Keratinocyte (primary cell): ENCODE measurements around the gene TENT5A. TPM values are rescaled to one million over a fixed set of nuclear protein-coding genes. Genes with fewer than 3 reads are reported as not detected.

Experiments used
- DNase-seq: peaks from one replicate; pipeline ENCODE4 v3.0.0-alpha.2; 2011; ENCODE audit warnings: low read depth, missing footprints, low spot score
- FAIRE-seq: peaks from 2 replicates; lab custom pipeline; 2011; peaks lifted over from hg19 to GRCh38; lab: Jason Lieb, UNC
- H2AFZ ChIP-seq: 2 replicates; pipeline ENCODE4 v1.6.0; 2012; ENCODE audit warnings: low read length, control low read depth, inconsistent platforms; ENCODE audit not compliant: control insufficient read depth
- H3K27ac ChIP-seq: 2 replicates; pipeline ENCODE4 v1.5.1; 2011; ENCODE audit warnings: low read length; ENCODE audit not compliant: control insufficient read depth, insufficient read depth
- H3K27me3 ChIP-seq: 3 replicates; pipeline ENCODE4 v1.6.0; 2011; ENCODE audit warnings: low read length; ENCODE audit not compliant: control insufficient read depth, insufficient read depth; ENCODE audit errors: extremely low read depth
- H3K36me3 ChIP-seq, 2 experiments: 2 replicates in 1 of 2; 3 replicates in 1 of 2; pipeline ENCODE4 v1.5.1; 2011; ENCODE audit warnings: low read length in 2 of 2, mild to moderate bottlenecking in 1 of 2; ENCODE audit not compliant: control insufficient read depth in 2 of 2, insufficient read depth in 2 of 2; ENCODE audit errors: extremely low read depth in 1 of 2
- H3K4me1 ChIP-seq: 3 replicates; pipeline ENCODE4 v1.5.1; 2011; ENCODE audit warnings: low read length; ENCODE audit not compliant: control insufficient read depth, insufficient read depth; ENCODE audit errors: extremely low read depth
- H3K4me2 ChIP-seq: 3 replicates; pipeline ENCODE4 v1.6.0; 2011; ENCODE audit warnings: low read depth, low read length; ENCODE audit not compliant: control insufficient read depth, insufficient read depth; ENCODE audit errors: extremely low read depth
- H3K4me3 ChIP-seq, 3 experiments: fragments of 200-600 bp in 1 of 3; sonication (generic) in 1 of 3; 2 replicates in 2 of 3; 3 replicates in 1 of 3; pipeline ENCODE4 v1.5.1; 2011 to 2016; ENCODE audit warnings: low read length in 3 of 3, mild to moderate bottlenecking in 3 of 3, control low read depth in 2 of 3, inconsistent platforms in 1 of 3, low read depth in 1 of 3, mixed read lengths in 1 of 3, mixed run types in 1 of 3, moderate library complexity in 1 of 3; ENCODE audit not compliant: control insufficient read depth in 2 of 3, insufficient read depth in 2 of 3; ENCODE audit errors: extremely low read depth in 1 of 3
- H3K79me2 ChIP-seq: 2 replicates; pipeline ENCODE4 v1.6.0; 2012; ENCODE audit warnings: low read length; ENCODE audit not compliant: control insufficient read depth, insufficient read depth
- H3K9ac ChIP-seq: 3 replicates; pipeline ENCODE4 v1.6.0; 2011; ENCODE audit warnings: low read length; ENCODE audit not compliant: control insufficient read depth, insufficient read depth; ENCODE audit errors: extremely low read depth
- H3K9me1 ChIP-seq: 3 replicates; pipeline ENCODE4 v1.6.0; 2011; ENCODE audit warnings: low read length; ENCODE audit not compliant: control insufficient read depth, insufficient read depth; ENCODE audit errors: extremely low read depth
- H3K9me3 ChIP-seq: 2 replicates; pipeline ENCODE4 v1.5.1; 2012; ENCODE audit warnings: low read depth, low read length; ENCODE audit not compliant: control insufficient read depth
- H4K20me1 ChIP-seq: 3 replicates; pipeline ENCODE4 v1.6.0; 2011; ENCODE audit warnings: low read length; ENCODE audit not compliant: control insufficient read depth, insufficient read depth; ENCODE audit errors: extremely low read depth
- EZH2 ChIP-seq: IDR thresholded peaks from one replicate; pipeline ENCODE4 v1.6.1; 2012; ENCODE audit warnings: inconsistent platforms, mild to moderate bottlenecking, low read length, moderate library complexity
- dilution Hi-C: fragments of 300-500 bp; cut with MboI; formaldehyde crosslinking; loops from one replicate; pipeline ENCODE4 v1.7.0; 2020; ENCODE audit warnings: low sequenced_read_pairs; ENCODE audit not compliant: extremely low pct_ligation_motif_present
- polyA plus RNA-seq, 5 experiments: library from polyadenylated mRNA; depleted of rRNA in 3 of 5; stranded (reverse) in 3 of 5; stranded (forward) in 1 of 5; unstranded in 1 of 5; fragments of >200 nt; gene quantifications; 1 replicate in 1 of 5; 2 replicates in 3 of 5; 3 replicates in 1 of 5; pipeline versions ENCODE4 v1.2.1 to v1.2.3, GENCODE V29; 2011 to 2012; ENCODE audit warnings: missing spikeins in 2 of 5, low read depth in 1 of 5, low replicate concordance in 1 of 5
- TF ChIP-seq, protein P1 (sequence below), 3 experiments: IDR thresholded peaks in 1 of 3; conservative IDR thresholded peaks in 1 of 3; optimal IDR thresholded peaks in 1 of 3; 2 replicates in 2 of 3; 3 replicates in 1 of 3; pipeline versions ENCODE3 to v1.5.1; 2011; ENCODE audit warnings: low read length in 3 of 3, mild to moderate bottlenecking in 3 of 3, moderate library complexity in 2 of 3, control low read depth in 1 of 3, inconsistent platforms in 1 of 3; ENCODE audit not compliant: insufficient read depth in 2 of 3; ENCODE audit errors: extremely low read depth in 1 of 3

The TENT5A gene
- polyA plus RNA-seq, 1 donor (not counting 4 experiments of a cell fraction or from before 2014, with no cell fraction given), result 1.6 TPM

DNA sequence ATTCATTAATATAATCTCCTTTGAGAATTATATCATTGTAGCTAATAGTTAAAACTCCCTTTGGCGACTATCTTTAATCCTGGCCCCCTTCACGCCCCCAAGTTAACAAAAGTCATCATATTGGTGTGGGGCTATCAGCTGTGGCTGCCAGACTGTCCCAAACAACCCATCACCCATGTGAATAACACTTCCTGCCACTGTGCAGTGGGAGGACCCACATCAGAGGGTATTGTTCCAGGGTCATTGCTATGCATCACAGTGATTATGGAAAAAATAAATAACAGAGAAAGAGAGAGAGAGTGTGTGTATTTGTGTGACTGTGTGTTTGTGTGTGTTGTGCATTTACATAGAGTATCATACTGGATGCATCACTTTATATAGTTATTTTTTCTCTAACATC lies 39.3 kb upstream of the TENT5A start:
- dilution Hi-C loops, result no loop called here
- no peak overlapping the region for H3K4me2 ChIP-seq
- no peaks in the 10 kb centered on the region for H3K27me3 ChIP-seq
- FAIRE-seq (no peak), DNase-seq (no peak)
- H3K36me3 ChIP-seq, result no peaks in the 10 kb centered on the region
- no peaks in the 10 kb centered on the region for H3K9me1 ChIP-seq
- H3K27ac ChIP-seq, result no peak overlapping the region
- no peak overlapping the region for H2AFZ ChIP-seq
- TF ChIP-seq EZH2, result no peak
- TF ChIP-seq, protein P1, sequence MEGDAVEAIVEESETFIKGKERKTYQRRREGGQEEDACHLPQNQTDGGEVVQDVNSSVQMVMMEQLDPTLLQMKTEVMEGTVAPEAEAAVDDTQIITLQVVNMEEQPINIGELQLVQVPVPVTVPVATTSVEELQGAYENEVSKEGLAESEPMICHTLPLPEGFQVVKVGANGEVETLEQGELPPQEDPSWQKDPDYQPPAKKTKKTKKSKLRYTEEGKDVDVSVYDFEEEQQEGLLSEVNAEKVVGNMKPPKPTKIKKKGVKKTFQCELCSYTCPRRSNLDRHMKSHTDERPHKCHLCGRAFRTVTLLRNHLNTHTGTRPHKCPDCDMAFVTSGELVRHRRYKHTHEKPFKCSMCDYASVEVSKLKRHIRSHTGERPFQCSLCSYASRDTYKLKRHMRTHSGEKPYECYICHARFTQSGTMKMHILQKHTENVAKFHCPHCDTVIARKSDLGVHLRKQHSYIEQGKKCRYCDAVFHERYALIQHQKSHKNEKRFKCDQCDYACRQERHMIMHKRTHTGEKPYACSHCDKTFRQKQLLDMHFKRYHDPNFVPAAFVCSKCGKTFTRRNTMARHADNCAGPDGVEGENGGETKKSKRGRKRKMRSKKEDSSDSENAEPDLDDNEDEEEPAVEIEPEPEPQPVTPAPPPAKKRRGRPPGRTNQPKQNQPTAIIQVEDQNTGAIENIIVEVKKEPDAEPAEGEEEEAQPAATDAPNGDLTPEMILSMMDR (optimal IDR thresholded peaks at IDR 0.05 in 1 of 3, IDR thresholded peaks at IDR 0.05 in 1 of 3, conservative IDR thresholded peaks at IDR 0.05 in 1 of 3; ENCODE audit: extremely low read depth in 1 of 3, insufficient read depth in 2 of 3, low read length in 3 of 3), result no peak
- H3K9ac ChIP-seq, result no peak overlapping the region
- H3K4me1 ChIP-seq, result no peaks in the 10 kb centered on the region
- no peaks in the 10 kb centered on the region for H3K9me3 ChIP-seq
- H4K20me1 ChIP-seq, result no peaks in the 10 kb centered on the region
- no peaks in the 10 kb centered on the region for H3K79me2 ChIP-seq
- H3K4me3 ChIP-seq, result no peak overlapping the region

DNA sequence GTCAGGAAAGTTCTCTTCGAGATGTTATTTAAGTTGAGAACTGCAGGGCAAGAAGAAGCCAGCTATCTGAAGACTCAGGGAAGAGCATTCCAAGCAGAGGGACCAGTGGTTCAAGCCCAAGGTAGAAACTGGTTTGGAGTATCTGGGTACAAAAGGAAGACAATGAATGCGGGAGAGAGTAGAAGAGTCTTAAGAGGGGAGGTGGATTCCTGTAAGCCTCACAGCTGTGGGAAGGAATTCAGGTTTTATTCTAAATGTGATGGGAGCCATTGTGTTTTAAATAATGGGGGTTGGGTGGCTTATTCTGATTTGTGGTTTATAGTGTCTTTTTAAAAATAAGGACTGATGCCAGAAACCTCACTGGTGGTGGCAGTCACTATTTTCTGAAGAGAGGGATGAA lies 37.6 kb upstream of the TENT5A start:
- DNase-seq, result no peak
- dilution Hi-C loops, result no loop called here
- FAIRE-seq, result no peak
- Histone ChIP-seq H3K4me3 (no peak overlapping the region), H3K4me1 (no peaks in the 10 kb centered on the region), H3K79me2 (no peaks in the 10 kb centered on the region), H3K9me1 (no peaks in the 10 kb centered on the region), H3K27ac (no peak overlapping the region), H2AFZ (no peak overlapping the region), H3K27me3 (no peaks in the 10 kb centered on the region), H3K9ac (no peak overlapping the region), H3K9me3 (no peaks in the 10 kb centered on the region), H3K36me3 (no peaks in the 10 kb centered on the region), H3K4me2 (no peak overlapping the region), H4K20me1 (no peaks in the 10 kb centered on the region)
- TF ChIP-seq, protein P1 (optimal IDR thresholded peaks at IDR 0.05 in 1 of 3, IDR thresholded peaks at IDR 0.05 in 1 of 3, conservative IDR thresholded peaks at IDR 0.05 in 1 of 3; ENCODE audit: extremely low read depth in 1 of 3, insufficient read depth in 2 of 3, low read length in 3 of 3), result no peak
- no peak for TF ChIP-seq EZH2
